Chondrocyte (in vitro differentiated cells): ENCODE data around the gene SHROOM1. TPM values are rescaled to one million over a fixed set of nuclear protein-coding genes. Genes with fewer than 3 reads are reported as not detected.

Experiments used
- DNase-seq: peaks from one replicate; pipeline ENCODE4 v3.0.0; 2021; ENCODE audit warnings: mixed read lengths, low spot score
- H3K27ac Mint-ChIP-seq: one replicate; pipeline ENCODE4 v1.8.0; 2021; ENCODE audit warnings: mild to moderate bottlenecking, moderate library complexity, mixed read lengths; ENCODE audit not compliant: unreplicated experiment
- H3K27me3 Mint-ChIP-seq: 2 replicates; pipeline ENCODE4 v1.8.0; 2021; ENCODE audit warnings: low read depth, mixed read lengths
- H3K36me3 Mint-ChIP-seq: 2 replicates; pipeline ENCODE4 v1.8.0; 2021; ENCODE audit warnings: low read depth, mixed read lengths
- H3K4me1 Mint-ChIP-seq: 2 replicates; pipeline ENCODE4 v1.8.0; 2021; ENCODE audit warnings: low read depth, mild to moderate bottlenecking, mixed read lengths
- H3K4me3 Mint-ChIP-seq: one replicate; pipeline ENCODE4 v1.8.0; 2021; ENCODE audit warnings: mild to moderate bottlenecking, moderate library complexity, mixed read lengths; ENCODE audit not compliant: unreplicated experiment
- H3K9me3 Mint-ChIP-seq: 2 replicates; pipeline ENCODE4 v1.8.0; 2021; ENCODE audit warnings: low read depth, mixed read lengths
- CTCF ChIP-seq: fragments of 200-600 bp; sonication (generic); IDR thresholded peaks from 2 replicates; pipeline ENCODE4 v1.5.0; 2021; ENCODE audit warnings: antibody characterized with exemption, mild to moderate bottlenecking, moderate library complexity
- total RNA-seq: library from RNA; stranded (reverse); gene quantifications from 3 replicates; pipeline ENCODE4 v1.2.1, GENCODE V29; 2021

Gene SHROOM1
- total RNA-seq, 1 donor from 2014 or later: 6.5 TPM

GRCh38 chr5:132821350-132821749 is 9.1 kb downstream of the SHROOM1 start:
- no peak overlapping the region for H3K27ac Mint-ChIP-seq
- no peaks in the 10 kb centered on the region for H3K36me3 Mint-ChIP-seq
- no peak overlapping the region for H3K4me3 Mint-ChIP-seq
- H3K4me1 Mint-ChIP-seq: peaks cover 9% of the 10 kb centered on the region
- H3K9me3 Mint-ChIP-seq: no peaks in the 10 kb centered on the region
- DNase-seq: no peak
- no peak for TF ChIP-seq CTCF
- no peaks in the 10 kb centered on the region for H3K27me3 Mint-ChIP-seq

GRCh38 chr5:132820162-132820754 is 10.2 kb downstream of the SHROOM1 start:
- no peaks in the 10 kb centered on the region for H3K27me3 Mint-ChIP-seq
- DNase-seq: no peak
- no peak overlapping the region for H3K4me3 Mint-ChIP-seq

GRCh38 chr5:132819468-132819867 is 11.0 kb downstream of the SHROOM1 start:
- TF ChIP-seq CTCF: no peak
- Mint-ChIP-seq H3K36me3 (no peaks in the 10 kb centered on the region), H3K9me3 (no peaks in the 10 kb centered on the region), H3K4me1 (peaks cover 9% of the 10 kb centered on the region), H3K27ac (no peak overlapping the region), H3K27me3 (no peaks in the 10 kb centered on the region), H3K4me3 (no peak overlapping the region)
- no peak for DNase-seq

More at GRCh38 chr5:132820162-132820754, 10.2 kb downstream of the SHROOM1 start:
- Mint-ChIP-seq H3K4me1 (peaks cover 9% of the 10 kb centered on the region), H3K9me3 (no peaks in the 10 kb centered on the region), H3K27ac (no peak overlapping the region), H3K36me3 (no peaks in the 10 kb centered on the region)
- peak; percentile 96 for TF ChIP-seq CTCF

GRCh38 chr5:132817011-132817410 is 13.4 kb downstream of the SHROOM1 start:
- H3K27ac Mint-ChIP-seq: no peak overlapping the region
- H3K36me3 Mint-ChIP-seq: peaks cover 1% of the 10 kb centered on the region
- H3K27me3 Mint-ChIP-seq: peaks cover 10% of the 10 kb centered on the region
- no peak overlapping the region for H3K4me3 Mint-ChIP-seq
- no peaks in the 10 kb centered on the region for H3K9me3 Mint-ChIP-seq
- H3K4me1 Mint-ChIP-seq: peaks cover 15% of the 10 kb centered on the region
- DNase-seq: no peak
- no peak for TF ChIP-seq CTCF

GRCh38 chr5:132816554-132816953 is 13.9 kb downstream of the SHROOM1 start:
- Mint-ChIP-seq H3K27me3 (peaks cover 13% of the 10 kb centered on the region), H3K9me3 (no peaks in the 10 kb centered on the region), H3K4me3 (no peak overlapping the region), H3K36me3 (peaks cover 1% of the 10 kb centered on the region), H3K4me1 (peaks cover 12% of the 10 kb centered on the region), H3K27ac (no peak overlapping the region)
- DNase-seq: no peak
- no peak for TF ChIP-seq CTCF
